ENCODE measurements around the gene LDLRAD2. TPM values are rescaled to one million over a fixed set of nuclear protein-coding genes. Genes with fewer than 3 reads are reported as not detected.

LDLRAD2 gene
- total and polyA plus RNA-seq, 10 of the 15 experiments (the other 5 are each of a cell fraction or from before 2014, with no cell fraction given), result 0.04 to 0.23 (median 0.11) TPM; not detected in 7

DNA sequence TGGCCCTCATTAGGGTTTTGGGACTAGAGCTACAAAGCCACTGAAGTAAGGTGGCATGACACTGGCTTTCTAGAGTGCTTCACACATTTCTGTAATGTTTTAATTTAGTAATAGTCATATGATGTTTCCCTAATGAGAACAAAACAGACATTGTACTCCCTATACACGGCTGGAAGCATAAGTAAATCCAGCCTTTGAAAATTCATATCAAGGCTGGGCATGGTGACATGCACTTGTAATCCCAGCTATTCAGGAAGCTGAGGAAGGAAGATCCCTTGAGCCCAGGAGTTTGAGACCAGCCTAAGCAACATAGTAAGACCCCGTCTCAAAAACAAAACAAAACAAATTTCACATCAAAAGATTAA, 36.5 kb upstream of the LDLRAD2 start:
- H4K20me1 ChIP-seq (ENCODE audit: control insufficient read depth, insufficient read depth), result no peaks in the 10 kb centered on the region
- TF ChIP-seq POLR2AphosphoS2 (IDR thresholded peaks at IDR 0.05; ENCODE audit: low read depth, low read length) (no peak), IKZF2 (IDR thresholded peaks at IDR 0.05) (peak in 1 of 2 experiments; percentile 15; a peak in 1 of 4 replicates), RBBP5 (conservative IDR thresholded peaks at IDR 0.05) (no peak), RELA (IDR thresholded peaks at IDR 0.05; ENCODE audit: borderline replicate concordance, partially characterized antibody) (no peak)
- POLR2A ChIA-PET, result interaction anchor here (7.8 kb wide), 1 partner anchor 12 kb away, joined by 102 read pairs; no protein-coding TSS in a partner anchor
- intact Hi-C loops (cut with micrococcal nuclease; ENCODE audit: unreplicated experiment), result no loop called here
- peaks cover 0 to 3% of the 10 kb centered on the region in 2 experiments; a peak in 2 of 4 replicates for H3K36me3 ChIP-seq (ENCODE audit: control insufficient read depth in 2 of 2, insufficient read depth in 2 of 2, low read length in 1 of 2)
- peaks cover 2% of the 10 kb centered on the region; the same call in 2 of the 3 replicates for H3K9me3 ChIP-seq (replicated peaks; ENCODE audit: control insufficient read depth, insufficient read depth, low read length)
- 35% methylated on average over 2 of the region's 2 CpGs for WGBS (ENCODE audit: insufficient coverage, insufficient replicate concordance, low lambda C conversion rate, missing lambda C conversion rate)
- H3K79me2 ChIP-seq (ENCODE audit: control insufficient read depth, insufficient read depth, low read length), result peaks cover 94% of the 10 kb centered on the region
- H3K27ac ChIP-seq (ENCODE audit: control insufficient read depth, insufficient read depth), result peak overlapping the region; percentile 59
- no peak overlapping the region for H3K9ac ChIP-seq (ENCODE audit: control insufficient read depth, insufficient read depth, low read length)
- H3K4me3 ChIP-seq, result no peak overlapping the region
- no peaks in the 10 kb centered on the region for H3K27me3 ChIP-seq (replicated peaks in 1 of 2; ENCODE audit: control insufficient read depth in 2 of 2, insufficient read depth in 2 of 2, low read length in 1 of 2)
- DNase-seq (ENCODE audit: low read depth, low spot score) (no peak), FAIRE-seq (no peak), ATAC-seq (no peak)
- no TSS peak for BruUV-seq (replicated peaks)
- CTCF ChIA-PET, result interaction anchor here (0.6 to 4.2 kb wide), 3 partner anchors 12 to 72 kb away, joined by 3 to 29 read pairs (median 3); no protein-coding TSS in a partner anchor
- in situ Hi-C loops (cut with MboI), result loop anchor here (25.0 kb wide), 1 partner anchor 1812 kb away; no protein-coding TSS in a partner anchor
- peak overlapping the region; percentile 56; the same call in 1 of the 2 replicates for H3K4me2 ChIP-seq (ENCODE audit: control insufficient read depth, insufficient read depth)
- SMC1A ChIA-PET (ENCODE audit: uncharacterized antibody, unreplicated experiment), result interaction anchor here (1.2 to 7.5 kb wide), 2 partner anchors 12 to 28 kb away, joined by 3 to 100 read pairs; no protein-coding TSS in a partner anchor
- RAD21 ChIA-PET (ENCODE audit: unreplicated experiment), result interaction anchor here (0.7 to 1.8 kb wide), 3 partner anchors 9 to 112 kb away, joined by 3 to 15 read pairs (median 6); no protein-coding TSS in a partner anchor
- H3K4me1 ChIP-seq (ENCODE audit: control insufficient read depth, insufficient read depth, low read length), result peaks cover 15% of the 10 kb centered on the region
- H2AFZ ChIP-seq (ENCODE audit: control insufficient read depth, low read depth, low read length), result no peak overlapping the region

DNA sequence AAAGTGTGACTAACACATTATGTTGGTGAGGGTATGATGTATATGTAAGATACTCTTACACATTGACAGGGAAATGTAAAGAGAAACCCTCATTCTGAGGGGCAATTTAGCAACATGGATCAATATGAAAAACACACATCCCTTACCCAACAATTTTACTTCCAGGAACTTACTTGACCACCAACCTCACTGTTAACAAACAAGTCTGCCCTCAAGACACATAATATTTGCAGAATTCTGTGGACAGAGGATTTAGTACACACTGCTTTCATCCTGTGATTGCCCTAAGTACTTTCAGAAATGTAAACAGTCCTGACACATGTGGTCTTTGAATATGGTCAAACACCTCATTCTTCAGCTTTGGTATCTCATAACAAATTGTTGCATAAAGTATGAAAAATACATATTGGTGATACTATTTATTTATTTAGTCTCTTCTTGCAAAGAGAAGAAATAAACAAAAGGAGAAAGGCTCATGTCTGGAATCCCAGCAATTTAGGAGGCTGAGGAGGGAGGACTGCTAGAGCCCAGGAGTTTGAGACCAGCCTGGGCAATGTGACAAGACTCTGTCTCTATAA, 36.0 kb upstream of the LDLRAD2 start:
- FAIRE-seq, result no peak
- CTCF ChIA-PET, result interaction anchor here (1.2 to 4.2 kb wide), 2 partner anchors 13 to 21 kb away, joined by 3 to 29 read pairs; no protein-coding TSS in a partner anchor

More for the DNA sequence above, 36.0 kb upstream of the LDLRAD2 start:
- Histone ChIP-seq H3K4me3 (0 out of 2 replicates have a peak overlapping the region, but pooled peaks have one; percentile 25), H3K9me3 (replicated peaks; ENCODE audit: control insufficient read depth, insufficient read depth, low read length) (peaks cover 2% of the 10 kb centered on the region; the same call in 2 of the 3 replicates), H3K27me3 (replicated peaks in 1 of 2; ENCODE audit: control insufficient read depth in 2 of 2, insufficient read depth in 2 of 2, low read length in 1 of 2) (no peaks in the 10 kb centered on the region), H4K20me1 (ENCODE audit: control insufficient read depth, insufficient read depth) (no peaks in the 10 kb centered on the region), H3K9ac (ENCODE audit: control insufficient read depth, insufficient read depth, low read length) (no peak overlapping the region), H3K4me1 (ENCODE audit: control insufficient read depth, insufficient read depth, low read length) (peaks cover 15% of the 10 kb centered on the region), H3K36me3 (ENCODE audit: control insufficient read depth in 2 of 2, insufficient read depth in 2 of 2, low read length in 1 of 2) (peaks cover 0 to 3% of the 10 kb centered on the region in 2 experiments; a peak in 2 of 4 replicates), H2AFZ (ENCODE audit: control insufficient read depth, low read depth, low read length) (no peak overlapping the region), H3K27ac (ENCODE audit: control insufficient read depth, insufficient read depth) (peak overlapping the region; percentile 59), H3K4me2 (ENCODE audit: control insufficient read depth, insufficient read depth) (peak overlapping the region; percentile 36; the same call in 1 of the 2 replicates), H3K79me2 (ENCODE audit: control insufficient read depth, insufficient read depth, low read length) (peaks cover 93% of the 10 kb centered on the region)
- no peak for DNase-seq (ENCODE audit: low read depth, low spot score)
- ChIA-PET SMC1A (ENCODE audit: uncharacterized antibody, unreplicated experiment) (interaction anchor here (1.4 to 7.5 kb wide), 2 partner anchors 13 to 249 kb away, joined by 3 to 100 read pairs; no protein-coding TSS in a partner anchor), POLR2A (interaction anchor here (0.6 to 7.8 kb wide), 3 partner anchors 12 to 280 kb away, joined by 4 to 102 read pairs (median 8); no protein-coding TSS in a partner anchor), RAD21 (ENCODE audit: unreplicated experiment) (interaction anchor here (1.2 to 1.9 kb wide), 4 partner anchors 8 to 15 kb away, joined by 3 to 15 read pairs (median 9); no protein-coding TSS in a partner anchor)
- TSS peak; percentile 9 for BruUV-seq (replicated peaks)
- no peak for ATAC-seq
- TF ChIP-seq KDM1A (IDR thresholded peaks at IDR 0.05; ENCODE audit: borderline replicate concordance), result no peak
- no peak for TF ChIP-seq IRF3 (IDR thresholded peaks at IDR 0.05)
- no peak for TF ChIP-seq SUPT20H (IDR thresholded peaks at IDR 0.05; ENCODE audit: borderline replicate concordance, control insufficient read depth, low read depth, low read length)
- no peak for TF ChIP-seq ZNF622 (IDR thresholded peaks at IDR 0.05)
- no peak for TF ChIP-seq SMAD5 (IDR thresholded peaks at IDR 0.05; ENCODE audit: low read depth)
- TF ChIP-seq EGR1 (IDR thresholded peaks at IDR 0.05; ENCODE audit: borderline replicate concordance in 1 of 2, low read depth in 2 of 2, low read length in 2 of 2), result no peak
- in situ Hi-C loops (cut with MboI) (loop anchor here (25.0 kb wide), 1 partner anchor 1811 kb away; no protein-coding TSS in a partner anchor), intact Hi-C loops (cut with micrococcal nuclease; ENCODE audit: unreplicated experiment) (no loop called here)

All from GM12878 (cell line).